Middle frontal gyrus (tissue), 1 donor: Measurements from ENCODE around the gene SYNJ2BP.

Experiments used
- DNase-seq: peaks from one replicate; pipeline ENCODE4 v3.0.0-alpha.2; 2015; ENCODE audit warnings: low spot score; ENCODE audit errors: extremely low spot score

SYNJ2BP gene

GRCh38 chr14:70392676-70393075 is 24.2 kb downstream of the SYNJ2BP start:
- DNase-seq, result no peak

DNA sequence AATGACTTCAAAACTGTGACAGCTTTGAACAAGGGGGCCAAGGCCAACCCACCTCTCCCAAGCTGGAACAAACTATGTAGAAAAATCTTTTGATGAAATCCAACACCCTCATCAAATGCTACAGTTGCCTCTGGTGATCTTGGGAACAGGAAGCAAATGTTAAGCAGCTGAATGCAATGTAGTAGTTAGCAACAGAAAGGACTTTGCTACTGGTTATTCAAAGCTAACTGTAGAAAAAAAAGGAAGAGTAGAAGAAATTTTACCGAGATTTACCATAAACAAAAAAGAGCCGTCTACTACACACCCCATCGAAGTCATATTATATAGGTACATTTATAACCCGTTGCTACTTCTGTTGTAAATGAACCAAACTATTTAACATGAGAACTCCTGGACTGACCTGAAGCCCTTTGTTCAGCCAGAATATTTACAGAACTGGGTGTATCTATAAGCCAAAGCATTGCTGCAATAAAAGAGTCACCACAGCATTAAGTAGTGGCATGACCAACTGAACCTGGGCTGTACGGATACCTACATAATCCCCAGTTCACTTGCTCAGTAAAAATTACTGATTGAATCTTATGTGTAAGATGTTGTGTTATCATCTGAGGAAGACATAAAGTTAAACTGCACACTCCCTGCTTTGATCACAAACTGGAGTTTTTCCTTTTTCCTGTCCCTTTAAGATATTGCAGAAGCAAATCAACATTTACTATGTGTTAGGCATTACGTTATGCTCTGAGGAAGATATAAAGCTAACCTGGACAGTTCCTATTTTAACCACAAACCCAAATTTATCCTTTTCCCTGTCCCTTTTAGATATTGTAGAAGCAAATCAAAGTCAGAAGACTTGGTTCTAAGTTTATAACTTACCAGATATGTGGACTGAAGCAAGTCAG is 25.1 kb downstream of the SYNJ2BP start:
- no peak for DNase-seq

DNA sequence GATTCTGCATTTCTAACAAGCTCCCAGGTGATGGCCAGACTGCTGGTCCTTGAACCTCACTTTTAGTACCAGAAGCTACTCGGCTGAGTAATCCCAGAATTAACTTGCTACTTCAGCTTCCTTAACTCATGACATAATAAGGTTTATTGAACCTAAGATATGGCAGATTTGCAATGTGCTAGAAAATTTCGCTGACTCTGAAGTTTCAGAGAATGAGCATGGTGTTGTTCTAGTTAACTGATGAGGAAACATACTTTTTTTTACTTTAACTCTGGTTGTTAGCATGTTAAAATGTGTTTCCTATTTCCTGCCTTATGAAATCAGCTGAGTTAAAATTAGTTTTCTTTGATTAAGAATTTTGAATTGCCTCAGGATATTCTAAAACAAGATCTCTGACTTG is 34.4 kb downstream of the SYNJ2BP start:
- DNase-seq, result no peak

DNA sequence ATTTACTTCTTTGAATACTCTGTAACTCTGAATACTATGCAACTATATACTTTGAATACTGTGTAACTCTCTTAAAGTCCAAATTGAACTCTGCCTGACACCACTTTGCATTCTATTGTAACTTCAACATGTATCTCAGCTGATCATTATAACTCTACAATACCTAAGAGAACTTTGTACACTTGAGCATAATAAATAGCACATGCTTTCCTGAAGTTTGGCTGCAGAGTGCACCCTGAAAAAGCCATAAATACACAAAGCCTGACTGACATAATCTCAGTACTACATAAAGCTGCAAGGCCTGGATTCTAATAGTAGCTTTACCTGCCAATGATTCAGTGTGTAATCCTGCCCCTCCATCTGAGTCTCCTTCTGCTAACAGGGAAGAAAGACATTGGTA is 36.1 kb downstream of the SYNJ2BP start:
- DNase-seq, result no peak

- DNase-seq, result no peak
Measured at GRCh38 chr14:70378696-70379095, 38.2 kb downstream of the SYNJ2BP start.
